SKM-1 (cell line): ENCODE measurements around the gene CD247.

ENCODE experiments used
- DNase-seq: peaks from one replicate; lab custom pipeline; 2025; ENCODE audit not compliant: unreplicated experiment; lab: John Stamatoyannopoulos, UW

Gene CD247

DNA sequence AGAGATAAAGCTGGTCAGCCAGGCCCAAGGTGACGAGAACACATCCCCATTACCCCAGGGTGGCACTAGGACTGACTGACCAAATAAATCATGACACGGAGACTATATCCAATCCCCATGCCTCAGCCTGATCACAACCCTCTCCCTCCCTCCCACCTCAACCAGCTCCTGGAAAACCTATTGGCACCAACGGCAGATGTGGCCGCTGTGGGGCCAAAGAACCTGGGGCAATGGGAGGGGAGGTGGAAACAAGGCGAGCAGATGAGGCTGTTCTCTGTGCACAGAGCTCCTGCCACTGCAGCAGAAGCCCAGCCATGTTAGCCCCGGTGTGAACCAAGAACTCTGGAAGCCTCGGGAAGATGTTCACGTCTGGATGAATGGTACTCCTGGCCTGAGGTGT lies 77.6 kb downstream of the CD247 start:
- no peak for DNase-seq

DNA sequence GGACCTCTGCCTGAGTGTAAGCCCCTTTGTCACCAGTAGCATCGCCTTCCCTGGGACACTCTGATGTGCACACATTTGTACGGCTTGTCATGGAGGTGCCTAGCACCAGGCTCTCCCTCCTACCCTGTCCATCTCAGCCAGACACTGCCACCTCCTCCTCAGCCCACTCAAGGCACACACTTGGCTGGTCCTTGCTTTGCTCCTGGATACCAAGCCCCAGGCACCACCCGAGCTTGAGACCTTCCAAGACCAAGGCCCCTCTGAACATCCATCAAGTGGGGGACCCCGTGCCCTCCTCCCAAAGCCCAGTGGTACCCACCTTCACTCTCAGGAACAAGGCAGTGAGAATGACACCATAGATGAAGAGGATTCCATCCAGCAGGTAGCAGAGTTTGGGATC lies 78.0 kb downstream of the CD247 start:
- no peak for DNase-seq

DNA sequence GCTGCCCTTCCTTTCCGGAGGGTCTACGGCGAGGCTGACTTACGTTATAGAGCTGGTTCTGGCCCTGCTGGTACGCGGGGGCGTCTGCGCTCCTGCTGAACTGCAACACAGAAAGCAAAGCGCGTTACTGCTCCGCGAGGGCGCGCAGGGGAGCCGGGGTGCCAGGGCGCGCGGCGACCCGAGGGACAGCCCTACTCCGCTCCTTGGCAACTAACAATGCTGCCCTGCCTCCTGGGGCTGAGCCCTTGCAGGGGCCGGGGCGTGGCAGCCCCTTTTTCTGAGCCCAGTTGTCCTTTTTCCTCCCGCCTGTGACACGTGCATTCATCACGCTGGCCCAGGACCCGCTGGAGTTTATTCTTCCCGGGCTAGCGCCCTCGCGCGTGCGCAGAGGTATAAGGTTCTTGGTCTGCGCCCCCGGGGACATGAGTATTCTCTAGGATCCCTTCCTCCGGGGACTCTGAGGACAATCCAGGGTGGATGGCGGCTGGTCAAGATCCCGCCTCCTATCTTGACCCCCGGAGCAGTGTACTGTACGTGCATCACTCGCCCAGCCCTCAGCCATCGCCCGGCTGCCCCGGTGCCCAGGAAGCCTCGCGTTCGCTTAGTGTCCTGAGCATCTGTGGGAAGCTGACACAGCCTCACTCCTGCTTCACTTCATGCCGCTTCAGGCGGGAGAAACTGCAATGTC lies 78.9 kb downstream of the CD247 start:
- DNase-seq, result peak; percentile 56

DNA sequence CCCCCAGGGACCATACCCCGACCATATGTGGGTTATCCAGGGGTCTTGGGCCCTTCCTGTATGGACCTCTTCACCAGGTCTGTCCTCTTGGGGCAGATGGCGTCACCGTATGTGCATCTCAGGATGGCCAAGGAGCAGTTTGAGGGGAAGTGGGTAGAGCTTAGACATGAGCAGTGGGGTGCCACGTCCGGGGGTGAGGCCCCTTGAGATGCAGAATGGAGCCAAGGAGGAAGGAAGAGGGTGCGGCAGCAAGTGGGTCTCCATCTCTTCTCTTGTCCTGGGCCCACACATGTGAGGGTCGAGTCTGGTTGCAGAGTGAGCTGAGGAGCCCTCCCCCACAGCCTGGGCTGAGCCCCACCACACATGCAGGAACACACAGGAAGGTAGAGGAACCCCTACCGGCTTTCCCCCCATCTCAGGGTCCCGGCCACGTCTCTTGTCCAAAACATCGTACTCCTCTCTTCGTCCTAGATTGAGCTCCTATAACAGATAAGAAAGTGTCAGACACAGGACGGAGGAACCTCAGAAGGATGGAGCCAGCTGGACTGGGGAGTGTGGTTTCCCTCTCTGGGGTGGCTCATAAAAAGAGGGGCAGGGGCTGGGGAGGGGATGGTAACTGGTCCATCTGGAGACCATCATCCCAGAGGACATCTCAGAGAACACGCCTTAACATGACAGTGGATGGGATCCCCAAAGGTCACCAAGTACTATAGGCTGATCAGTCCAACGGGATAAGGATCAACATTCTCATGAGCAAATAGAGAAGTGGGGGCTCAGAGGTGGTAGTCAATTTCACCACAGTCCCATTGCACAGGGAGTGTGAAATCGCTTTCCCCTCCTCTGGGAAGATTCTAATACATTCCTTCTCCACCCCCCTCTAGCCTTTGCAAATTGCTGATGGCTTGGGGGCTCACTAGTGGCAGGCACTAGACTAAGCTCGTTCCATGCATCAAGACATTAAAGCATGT lies 79.9 kb downstream of the CD247 start:
- DNase-seq, result no peak

DNA sequence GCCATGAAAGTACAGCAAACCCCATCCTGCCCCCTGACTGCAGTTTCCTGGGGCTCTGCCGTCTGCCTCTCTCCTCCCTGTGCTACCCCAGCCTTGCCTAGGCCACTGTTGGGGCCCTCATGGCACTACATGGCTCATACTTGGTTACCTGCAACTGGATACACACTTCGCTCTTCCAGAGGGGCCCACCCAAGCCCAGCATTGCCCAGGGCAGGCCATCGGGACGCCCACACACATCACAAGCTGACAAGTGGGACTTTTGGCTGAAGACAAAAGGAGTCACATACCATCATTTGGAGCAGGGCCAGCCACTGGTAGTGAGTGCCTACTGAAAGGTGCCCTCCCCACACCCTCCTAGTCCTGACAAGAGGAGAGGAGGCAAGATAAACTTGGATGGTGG lies 82.8 kb downstream of the CD247 start:
- DNase-seq, result no peak

DNA sequence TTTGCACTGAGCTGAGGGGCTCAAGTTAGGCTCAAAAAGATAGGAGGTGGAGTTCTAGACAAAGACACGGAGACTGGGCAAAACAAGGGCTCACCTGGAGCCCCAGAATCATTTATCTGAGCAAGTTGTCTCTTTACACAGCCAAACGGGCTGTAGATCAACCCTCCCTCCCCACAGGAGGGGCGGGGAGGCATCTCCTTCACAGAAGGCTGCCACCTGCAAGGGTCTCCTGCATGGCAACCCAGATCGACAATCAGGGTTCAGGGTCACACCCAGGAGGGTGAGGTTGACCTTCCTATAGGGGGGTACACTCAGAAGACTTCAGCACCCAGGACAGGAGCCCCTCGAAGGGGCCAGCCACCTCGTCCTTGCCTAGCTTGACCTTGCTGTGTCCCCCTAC lies 84.0 kb downstream of the CD247 start:
- DNase-seq, result no peak

DNA sequence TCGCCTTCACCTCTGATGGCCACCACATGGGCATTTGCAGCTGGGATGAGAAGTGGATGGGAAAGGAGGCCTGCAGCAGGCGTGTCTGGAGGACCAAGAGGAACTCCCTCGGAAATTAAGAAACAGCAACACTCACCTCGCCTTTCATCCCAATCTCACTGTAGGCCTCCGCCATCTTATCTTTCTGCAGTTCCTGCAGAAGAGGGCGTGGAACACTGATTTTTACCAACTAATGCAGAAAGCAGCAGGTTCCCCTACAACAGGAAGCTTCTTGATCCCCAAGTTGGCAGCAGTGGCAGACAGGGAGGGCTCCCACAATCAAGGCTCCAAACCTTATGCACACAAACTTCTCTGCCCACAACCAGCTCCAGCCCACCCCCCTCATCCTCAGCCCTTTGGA lies 84.4 kb downstream of the CD247 start:
- no peak for DNase-seq

DNA sequence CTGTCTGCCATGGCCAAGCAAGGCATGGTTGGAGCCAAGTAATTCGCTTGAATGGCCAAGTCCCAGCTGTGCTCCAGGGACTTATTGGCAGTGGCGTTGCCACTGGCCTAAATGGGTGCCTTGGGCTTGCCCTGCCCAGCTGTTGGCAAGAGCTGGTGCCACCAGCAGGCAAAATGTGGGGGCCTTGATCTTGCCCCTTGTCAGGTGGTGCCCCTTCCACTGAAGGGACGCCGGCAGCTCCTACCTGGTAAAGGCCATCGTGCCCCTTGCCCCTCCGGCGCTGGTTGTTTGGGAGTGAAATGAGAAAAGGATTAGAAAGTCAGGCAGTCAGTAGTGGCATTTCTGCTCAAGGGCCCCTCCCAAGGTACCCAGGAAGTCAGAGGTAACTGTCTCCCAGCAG lies 85.5 kb downstream of the CD247 start:
- no peak for DNase-seq

DNA sequence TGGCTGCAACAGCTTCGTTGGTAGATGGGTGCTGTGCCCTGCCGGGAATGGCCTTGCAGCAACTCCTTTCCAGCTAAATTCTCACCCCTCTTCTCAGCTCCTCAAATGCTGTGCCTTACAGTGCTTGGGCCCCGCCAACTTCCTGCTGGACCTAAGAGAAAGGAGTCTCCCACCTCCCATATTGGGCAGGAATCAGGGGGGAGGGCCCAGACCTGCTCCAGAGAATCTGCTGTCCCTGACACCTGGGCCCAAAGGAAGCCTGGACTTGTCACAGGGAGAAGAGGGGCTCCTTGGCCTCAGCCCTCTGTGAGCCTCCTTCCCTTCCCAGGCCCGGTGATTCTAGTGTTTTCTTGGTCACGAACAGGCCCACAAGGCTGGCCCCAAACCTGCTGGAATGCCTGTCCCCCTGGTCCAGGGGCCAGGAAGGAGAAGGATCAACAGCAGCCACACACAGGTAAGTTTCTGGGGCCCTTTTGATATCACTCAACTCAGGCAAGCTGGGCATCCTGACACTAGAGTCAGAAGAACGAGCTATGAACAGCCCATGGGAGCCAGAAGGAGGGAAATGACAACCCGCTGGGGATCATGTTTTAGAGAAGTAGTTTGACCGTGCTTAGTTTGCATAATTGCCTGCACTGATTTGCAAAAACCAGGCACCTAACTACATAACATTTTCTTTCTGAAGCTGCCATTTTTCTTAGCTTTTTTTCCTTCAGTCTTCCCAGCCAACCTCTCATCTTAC lies 86.2 kb downstream of the CD247 start:
- DNase-seq, result no peak

DNA sequence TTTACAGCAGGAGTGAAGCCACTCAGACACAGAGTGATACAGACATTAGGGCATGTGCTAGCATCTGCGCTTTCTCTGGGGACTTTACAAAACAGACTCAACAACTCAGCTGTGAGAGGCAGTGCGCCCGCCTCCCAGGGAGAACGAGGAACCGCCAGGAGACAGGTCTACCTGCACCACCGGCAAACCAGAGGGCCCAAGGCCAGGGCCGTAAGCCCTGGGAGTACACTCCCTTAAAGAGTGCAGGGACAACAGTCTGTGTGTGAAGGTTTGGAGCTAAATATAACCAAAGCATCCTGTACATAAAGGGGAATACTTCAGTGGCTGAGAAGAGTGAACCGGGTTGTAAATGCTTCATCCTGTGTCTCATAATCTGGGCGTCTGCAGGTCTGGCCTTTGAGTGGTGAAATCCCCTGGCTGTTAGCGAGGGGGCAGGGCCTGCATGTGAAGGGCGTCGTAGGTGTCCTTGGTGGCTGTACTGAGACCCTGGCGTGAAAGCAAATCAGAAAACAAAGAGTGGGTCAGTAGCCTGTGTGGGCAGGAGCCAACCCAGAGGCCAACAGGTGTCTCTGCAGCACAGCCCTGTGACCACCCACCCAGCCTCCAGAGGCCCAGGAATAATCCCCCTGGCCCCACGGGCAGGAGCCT lies 86.9 kb downstream of the CD247 start:
- DNase-seq, result no peak

DNA sequence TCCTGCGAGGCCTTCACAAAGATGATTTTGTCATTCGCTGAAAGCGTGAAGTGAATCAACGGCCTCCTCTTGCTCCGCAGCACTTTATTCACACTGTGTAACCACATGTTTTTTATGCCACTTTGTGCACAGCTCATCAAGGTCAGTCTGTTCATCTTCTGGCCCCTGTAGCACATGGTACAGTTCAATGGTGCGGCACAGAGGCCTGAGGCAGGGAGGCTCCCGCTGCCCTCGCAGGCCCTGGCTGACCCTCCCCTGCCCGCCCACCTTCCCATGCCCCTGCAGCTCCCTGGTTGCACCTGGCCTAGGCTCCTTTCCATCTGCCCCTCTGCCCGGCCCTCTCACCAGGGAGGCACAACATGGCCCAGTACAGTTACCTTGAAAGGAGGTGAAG lies 87.5 kb downstream of the CD247 start:
- DNase-seq, result no peak

DNA sequence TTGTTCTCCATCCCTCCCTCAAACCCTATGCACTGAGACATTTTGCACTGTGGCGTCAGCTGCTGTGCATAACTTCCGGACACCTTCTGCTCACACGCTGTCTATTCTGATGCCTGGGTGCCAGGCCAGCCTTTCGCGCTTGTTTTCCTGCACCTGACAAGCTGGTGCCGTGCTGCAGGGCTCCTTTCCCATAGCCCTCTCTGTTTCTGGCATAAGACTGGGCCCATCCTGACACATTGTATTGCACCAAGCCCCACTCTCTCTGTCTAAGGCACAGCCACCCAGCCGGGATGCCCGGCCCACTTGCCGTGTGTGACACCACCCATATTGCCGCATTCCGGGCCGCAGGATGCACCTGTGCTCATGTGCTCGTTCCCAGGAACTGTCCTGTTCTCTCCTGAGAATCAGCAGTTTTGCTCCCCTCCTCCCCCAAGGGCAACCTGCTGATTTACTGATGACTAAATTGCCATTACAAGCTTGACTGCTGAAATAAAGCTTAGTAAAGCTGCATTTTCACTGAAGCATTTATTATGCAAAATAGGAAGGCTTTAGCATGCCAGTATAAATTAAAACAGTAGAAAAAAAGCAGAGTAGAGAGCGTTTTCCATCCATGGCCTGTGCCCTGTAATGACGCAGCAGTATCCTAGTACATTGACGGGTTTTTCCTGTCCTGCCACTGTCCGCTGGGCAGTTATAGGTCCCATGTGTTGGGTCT lies 88.0 kb downstream of the CD247 start:
- no peak for DNase-seq

DNA sequence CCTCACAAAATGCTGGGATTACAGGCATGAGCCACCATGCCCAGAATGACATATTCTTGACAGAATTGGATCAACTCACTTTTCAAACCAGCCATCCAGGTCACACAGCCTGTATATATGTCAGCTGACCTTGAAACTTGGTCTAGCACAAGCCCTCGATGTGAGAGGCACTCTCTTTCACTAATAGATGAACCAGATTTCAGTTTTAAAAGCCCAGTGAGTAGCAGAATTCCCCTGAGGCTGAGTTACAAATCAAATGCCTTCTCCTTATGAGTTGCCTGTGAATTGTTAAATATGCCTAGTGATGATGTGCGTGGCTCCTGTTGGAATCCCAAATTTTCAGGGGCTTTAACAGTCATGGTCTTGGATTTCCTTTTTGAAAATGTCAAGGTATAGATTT lies 88.7 kb downstream of the CD247 start:
- DNase-seq, result no peak

DNA sequence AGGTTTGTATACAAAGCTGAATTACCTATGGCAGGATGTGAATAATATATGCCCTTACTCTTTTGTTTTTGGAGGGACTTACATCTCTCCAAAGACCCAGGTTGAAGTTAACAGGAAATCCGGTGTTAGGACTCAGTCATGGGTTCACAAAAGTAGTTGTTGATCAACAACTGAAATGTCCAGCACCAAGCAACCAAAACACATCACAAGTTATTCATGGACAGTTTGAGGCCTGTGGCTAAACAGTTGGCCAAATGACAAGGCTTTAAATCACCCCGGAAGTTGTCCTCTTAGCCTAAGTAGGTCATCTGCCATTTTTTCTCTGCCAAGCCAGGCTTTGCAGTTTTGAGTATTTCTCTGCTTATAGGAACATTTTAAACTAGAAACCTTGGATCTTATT lies 89.9 kb downstream of the CD247 start:
- no peak for DNase-seq

DNA sequence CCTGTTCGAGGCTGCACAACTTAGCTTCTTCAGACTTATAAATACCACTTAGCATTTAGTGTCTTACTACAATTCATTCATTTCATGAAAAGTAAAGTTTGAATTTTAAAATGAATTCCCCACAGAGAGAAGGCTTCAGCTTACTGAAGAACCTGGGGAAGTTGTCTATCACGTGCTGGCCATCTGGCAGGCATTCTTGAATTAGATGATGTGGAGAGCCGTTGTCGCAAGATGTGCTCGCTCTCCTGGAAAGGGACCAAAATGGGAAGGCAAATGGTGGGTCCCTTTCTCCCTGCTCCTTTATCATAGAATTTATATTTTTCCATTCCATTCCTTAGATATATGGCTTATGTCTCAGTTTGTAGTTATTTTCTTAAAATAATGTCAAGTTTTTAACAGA lies 90.5 kb downstream of the CD247 start:
- no peak for DNase-seq

DNA sequence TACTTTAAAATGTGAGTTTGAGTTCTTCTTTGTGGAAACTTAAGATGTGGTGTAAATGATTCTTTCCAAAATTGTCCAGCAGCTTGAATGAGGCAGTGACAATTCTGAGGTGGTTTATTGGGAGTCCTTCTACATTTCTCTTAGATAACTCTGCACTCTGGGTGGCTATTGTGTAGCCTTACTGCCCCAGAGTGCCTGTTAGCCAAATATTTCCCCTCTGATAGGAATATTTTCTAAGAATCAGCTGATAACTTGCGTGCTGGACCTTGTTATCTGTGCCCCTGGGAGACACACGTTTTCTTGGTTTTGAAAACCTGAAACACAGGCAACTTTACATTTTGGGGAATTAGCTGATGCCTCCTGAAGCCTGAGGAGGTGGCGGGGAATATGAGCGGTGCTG lies 91.6 kb downstream of the CD247 start:
- DNase-seq, result no peak

DNA sequence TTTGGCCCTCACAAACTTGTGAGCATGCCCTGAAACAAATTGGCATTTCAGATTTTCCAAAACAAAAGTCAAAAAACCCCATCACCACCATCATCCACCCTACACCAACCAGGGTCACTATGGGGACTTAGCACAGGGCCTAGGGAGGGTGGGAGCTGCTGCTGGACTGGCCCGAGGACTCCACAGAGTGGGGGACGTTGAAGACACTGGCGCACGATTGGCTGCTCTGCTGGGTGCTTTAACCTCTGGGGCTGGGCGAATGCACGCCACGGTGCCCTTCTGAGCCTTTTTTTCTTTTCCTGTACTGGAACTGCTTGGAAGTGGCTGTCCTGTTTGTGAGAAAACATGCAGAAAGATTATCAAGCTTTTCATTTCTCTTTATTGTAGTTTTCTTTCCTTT lies 92.8 kb downstream of the CD247 start:
- no peak for DNase-seq

DNA sequence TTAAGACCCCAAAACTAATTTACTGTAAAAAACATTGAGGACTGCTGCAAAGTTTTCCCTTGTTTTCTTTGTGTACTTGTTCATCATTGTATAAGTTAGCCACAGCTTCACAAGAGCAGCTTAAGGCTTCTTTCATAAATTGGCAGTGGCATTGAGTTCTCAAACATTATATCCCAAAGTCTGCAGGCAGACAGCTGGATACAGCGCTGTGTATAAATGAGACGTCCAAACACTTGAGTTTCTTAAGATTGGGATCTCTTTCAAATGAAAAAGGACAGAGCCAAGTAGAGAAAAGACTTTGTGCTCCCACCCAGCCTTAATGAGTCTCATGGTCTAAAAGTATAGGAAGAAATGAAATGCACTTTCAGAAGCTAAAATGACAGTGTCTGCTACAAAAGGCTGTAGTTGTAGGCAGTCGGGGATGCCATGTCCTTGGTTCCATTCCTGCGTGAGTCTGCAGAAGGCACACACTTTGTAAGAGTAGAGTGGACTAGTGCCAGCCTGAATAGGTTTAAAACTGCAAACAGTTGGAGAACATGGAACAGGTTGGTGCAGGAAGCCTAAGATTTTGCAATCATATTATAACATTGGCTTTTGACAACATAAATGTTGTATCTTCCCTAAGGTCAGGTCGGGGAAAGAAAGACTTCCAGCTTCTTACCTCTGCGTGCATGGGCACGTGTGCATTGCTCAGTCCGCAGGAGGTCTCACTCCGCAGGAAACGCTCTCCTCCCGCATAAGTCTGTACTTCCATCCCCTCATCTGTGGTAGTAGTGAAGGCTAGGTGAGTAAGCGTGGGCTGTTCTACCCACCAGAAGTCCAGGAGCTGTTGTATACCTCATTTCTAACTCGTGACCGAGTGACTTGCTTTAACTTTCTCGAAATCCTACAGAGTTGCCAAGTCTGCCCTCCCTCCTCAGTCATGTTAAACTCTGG lies 94.4 kb downstream of the CD247 start:
- no peak for DNase-seq

DNA sequence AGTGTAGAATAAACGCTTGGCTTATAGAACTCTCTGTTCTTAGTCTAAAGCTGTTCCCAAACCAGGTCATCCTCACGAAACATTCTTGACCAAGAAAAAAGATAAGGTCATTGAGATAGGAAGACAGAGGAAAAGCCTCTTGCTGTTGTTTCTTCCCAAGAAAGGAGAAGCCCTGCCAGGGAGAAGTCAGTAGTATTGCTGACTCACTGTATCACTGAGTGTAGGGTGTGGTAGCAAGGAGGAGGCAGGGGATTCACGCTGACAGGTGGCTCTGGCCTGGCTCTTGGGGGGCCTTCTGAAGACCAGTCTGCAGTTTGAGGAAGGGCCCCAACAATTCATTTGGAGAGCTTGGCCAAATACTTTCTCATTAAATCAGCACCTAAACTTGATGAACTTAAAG lies 97.8 kb downstream of the CD247 start:
- no peak for DNase-seq

DNA sequence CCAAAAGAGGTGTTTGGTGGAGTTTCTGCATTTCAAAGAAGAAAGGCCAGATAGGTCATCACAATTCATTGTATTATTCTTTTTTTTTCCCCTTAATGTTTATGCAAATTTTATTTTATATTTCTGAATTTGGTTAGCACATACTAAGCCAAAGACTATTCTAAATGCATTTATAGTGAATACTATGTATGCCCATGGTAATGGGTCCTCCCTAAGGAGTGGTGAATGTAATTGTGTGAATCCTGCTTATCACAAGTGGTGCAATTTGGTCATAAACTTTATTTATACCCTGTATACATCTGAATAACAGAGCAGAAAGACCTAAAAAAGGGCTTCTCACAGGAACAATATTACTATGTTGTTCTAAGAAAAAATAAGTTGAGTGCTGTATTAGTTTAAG lies 99.1 kb downstream of the CD247 start:
- no peak for DNase-seq
